Fibroblast of skin of right quadriceps (primary cell): ENCODE measurements around the gene H1-8.
A peak's percentile ranks its signal among the peaks of the same experiment; 100 is the strongest.
"Not testable (repeated sequence)": the region's sequence is repeated elsewhere in the genome, so short reads cannot be mapped to it uniquely, and the experiment has no call there.

Experiments
- DNase-seq: peaks from one replicate; pipeline ENCODE4 v3.0.0-alpha.2; 2013

Gene H1-8

DNA sequence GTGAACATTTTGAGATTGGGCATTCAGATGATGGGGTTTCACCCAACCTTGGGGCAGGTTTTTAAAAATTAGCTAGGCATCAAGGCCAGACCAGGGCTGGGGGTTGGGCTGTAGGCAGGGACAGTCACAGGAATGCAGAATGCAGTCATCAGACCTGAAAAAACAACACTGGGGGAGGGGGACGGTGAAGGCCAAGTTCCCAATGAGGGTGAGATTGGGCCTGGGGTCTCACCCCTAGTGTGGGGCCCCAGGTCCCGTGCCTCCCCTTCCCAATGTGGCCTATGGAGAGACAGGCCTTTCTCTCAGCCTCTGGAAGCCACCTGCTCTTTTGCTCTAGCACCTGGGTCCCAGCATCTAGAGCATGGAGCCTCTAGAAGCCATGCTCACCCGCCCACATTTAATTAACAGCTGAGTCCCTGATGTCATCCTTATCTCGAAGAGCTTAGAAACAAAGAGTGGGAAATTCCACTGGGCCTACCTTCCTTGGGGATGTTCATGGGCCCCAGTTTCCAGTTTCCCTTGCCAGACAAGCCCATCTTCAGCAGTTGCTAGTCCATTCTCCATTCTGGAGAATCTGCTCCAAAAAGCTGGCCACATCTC lies 8.4 kb upstream of the H1-8 start:
- no peak for DNase-seq

DNA sequence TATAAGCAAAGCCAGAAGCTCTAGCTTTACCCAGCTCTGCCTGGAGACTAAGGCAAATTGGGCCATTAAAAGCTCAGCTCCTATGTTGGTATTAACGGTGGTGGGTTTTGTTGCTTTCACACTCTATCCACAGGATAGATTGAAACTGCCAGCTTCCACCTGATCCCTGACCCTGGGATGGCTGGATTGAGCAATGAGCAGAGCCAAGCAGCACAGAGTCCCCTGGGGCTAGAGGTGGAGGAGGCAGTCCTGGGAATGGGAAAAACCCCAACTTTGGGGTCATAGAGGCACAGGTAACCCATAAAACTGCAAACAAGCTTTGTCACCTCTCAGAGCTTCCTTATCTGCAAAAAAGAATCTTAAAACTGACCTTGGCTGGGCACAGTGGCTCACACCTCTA lies 7.9 kb upstream of the H1-8 start:
- no peak for DNase-seq

DNA sequence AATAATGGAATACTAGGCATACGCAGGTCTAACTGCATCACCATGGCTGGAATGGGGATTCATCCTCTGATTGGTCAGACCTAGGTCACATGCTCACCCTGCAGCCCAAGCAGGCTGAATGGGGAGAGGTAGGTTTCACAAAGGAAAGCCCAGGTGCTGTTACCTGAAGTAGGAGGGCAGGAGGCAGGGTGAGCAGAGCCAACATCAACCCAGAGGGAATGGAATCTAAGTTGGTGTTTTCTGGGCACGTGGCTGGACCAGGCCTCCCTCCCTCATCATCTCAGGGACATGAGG lies 6.7 kb upstream of the H1-8 start:
- DNase-seq: no peak

DNA sequence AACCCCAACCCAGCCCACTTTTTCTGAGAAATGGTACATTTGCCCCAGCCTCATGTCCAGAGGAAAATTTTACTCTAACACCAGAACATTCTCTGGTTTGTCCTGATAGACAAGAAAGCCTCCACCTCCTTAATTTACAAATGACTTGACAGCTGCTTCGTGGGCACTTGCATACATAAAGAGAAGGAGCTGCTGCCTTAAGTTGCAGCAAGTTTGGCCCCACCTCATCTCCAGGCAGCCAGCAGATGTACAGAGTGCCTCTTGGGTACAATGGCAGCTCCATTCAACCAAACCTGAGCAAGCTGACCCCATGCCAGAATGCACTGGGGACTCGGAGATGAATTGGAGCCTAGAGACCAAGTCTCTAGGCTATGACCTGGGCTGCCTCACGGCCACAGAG lies 6.2 kb upstream of the H1-8 start:
- DNase-seq: no peak

DNA sequence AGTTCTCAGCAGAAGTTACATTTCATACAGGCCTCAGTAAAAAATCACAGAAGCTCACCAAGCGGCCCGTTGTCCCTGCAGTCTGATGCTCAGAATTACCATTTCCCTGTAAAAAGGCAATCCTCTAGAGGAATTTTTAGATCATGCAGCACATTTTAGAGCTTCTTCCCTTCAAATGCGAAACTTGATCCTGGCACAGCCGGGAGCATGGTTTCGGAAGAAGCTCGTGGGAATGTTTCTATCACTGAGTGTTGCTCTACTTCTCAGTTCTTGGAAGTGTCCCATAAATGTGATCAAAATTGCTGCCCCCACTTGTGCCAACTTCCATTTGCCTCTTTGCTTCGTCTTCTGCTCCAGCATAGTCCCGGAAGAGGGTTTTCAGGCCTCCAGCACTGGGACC lies 3.8 kb upstream of the H1-8 start:
- DNase-seq: no peak

DNA sequence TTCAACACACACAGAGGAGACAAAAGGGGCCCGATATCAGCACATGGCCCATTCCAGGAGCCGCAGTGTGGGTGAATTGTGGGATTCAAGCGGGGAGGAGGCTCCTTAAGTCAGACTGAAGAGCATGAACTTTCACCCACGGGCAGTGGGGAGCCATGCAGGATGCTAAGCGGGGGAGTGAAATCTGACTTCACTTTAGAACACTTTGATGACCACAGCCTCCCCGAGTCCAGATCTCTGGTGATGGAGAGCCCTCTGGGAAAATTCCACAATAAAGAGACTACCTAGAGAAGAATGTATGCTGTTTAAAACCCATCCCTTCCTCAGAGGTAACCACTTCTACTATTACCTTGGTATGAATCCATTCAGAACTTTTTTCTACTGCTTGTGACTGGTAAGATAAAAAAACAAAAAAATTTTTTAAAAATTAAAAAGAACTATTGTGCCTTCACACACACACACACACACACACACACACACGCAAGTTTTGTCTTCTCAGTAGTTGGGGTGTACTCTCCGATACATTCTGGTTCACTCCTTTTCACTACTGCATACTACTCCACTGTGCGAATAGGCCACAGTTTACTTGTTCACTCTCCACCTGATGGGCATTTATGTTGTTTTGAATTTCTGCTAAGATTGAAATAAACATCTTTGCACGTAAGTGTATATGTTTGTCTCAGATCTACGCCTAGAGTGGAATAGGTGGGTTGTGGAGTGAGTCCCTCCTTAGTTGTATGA lies 2.0 kb upstream of the H1-8 start:
- no peak for DNase-seq

DNA sequence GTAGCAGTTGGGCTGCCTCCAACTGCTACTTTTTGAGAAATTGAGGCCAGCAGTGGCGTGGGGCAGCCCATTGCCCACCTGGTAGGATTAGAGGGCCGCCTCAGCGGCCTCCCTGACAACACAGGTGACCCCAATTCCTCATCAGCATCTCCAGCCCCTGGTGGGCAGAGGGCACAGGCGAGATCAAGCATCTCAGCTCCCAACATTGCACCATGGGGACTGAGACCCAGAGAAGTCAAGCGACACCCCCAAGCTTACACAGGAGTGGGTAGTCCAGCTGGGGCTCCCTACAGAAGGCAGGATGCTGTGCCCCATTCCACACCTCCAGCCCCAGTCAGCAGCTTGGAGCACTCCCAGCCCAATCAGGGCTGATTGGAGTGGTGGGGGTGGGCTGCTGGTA lies 228 bp upstream of the H1-8 start:
- no peak for DNase-seq

DNA sequence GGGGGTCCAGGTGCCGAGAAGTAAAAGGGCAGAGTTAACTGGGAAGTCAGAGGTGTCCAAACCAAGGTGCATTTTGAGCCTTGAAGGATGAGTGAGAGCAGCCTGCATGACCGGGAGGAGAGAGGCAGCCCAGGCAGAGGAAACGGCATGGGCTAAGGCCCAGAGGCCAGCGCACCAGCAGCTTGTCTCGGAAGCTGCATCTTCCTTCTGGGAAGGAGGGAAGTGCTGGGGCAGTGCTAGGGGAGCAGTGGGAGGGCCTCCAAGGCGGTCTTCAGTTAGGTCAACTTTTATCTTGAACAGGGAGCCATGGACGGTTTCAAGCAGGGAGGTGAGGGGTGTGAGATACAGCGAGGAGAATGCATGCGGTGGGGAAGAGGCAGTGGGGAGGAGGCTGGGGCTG lies 1.0 kb downstream of the H1-8 start:
- no peak for DNase-seq

DNA sequence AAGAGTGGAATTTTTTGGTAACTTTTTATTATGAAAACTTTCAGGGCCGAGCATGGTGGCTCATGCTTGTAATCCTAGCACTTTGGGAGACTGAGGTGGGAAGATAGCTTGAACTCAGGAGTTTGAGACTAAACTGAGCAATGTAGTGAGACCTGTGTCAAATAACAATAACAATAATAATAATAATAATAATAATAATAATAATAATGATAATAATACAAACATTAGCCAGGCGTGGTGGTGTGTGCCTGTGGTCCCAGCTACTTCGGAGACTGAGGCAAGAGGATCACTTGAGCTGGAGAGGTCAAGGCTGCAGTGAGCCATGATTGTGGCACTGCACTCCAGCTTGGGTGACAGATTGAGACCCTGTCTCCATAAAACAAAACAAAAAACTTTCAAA lies 3.0 kb downstream of the H1-8 start:
- not testable (repeated sequence) for DNase-seq

DNA sequence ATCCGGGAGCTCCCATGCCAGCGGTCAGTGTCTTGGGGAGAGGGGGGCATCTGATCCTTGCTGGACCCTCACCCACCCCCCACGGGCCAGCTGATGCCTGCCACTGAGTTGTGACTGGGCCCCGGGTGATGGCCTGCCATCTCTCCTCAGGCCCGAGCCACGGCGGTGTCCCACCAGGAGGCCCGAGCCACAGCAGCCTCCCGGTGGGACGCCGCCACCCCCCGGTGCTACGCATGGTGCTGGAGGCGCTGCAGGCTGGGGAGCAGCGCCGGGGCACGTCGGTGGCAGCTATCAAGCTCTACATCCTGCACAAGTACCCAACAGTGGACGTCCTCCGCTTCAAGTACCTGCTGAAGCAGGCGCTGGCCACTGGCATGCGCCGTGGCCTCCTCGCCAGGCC lies 4.3 kb downstream of the H1-8 start:
- no peak for DNase-seq

DNA sequence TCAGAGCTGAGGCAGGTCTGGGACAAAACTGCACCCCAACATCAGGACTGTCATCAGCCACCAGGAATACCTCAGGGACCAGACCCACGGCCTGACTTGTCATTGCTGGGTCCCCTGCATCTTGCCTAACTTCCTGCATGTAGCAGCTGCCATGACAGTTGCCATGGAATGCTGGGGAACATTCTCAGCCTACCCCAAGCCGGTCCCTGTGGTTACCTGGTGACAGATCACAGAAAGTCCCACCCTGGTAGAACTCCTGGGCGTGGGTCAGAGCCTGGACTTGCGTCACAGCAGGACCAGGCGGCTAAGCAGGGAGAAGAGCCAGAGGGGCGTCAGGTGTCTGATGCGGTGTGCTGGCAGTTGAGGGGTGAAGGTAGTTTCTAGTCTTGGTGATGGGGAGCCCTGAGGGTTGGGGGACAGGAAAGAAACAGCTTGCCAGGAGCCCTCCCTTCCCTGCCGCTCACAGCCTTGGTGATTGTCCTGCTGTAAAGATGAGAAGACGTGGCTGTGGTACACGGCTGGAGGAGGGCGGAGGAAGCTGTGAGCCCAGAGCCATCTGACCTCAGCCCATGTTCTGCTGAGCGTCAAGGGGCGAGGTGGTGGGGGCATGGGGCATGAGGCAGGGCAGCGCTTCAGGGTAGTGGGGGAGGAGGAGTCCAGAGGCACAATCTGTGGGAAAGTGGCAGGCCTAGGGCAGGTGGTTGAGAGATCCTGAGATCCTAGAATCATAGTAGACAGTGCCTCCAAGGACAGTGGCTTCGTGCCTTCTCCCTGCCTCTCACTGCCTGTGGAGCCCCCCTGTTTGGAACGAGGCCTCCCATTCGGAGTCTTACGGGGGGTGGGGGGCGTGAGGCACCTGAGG lies 5.4 kb downstream of the H1-8 start:
- no peak for DNase-seq

DNA sequence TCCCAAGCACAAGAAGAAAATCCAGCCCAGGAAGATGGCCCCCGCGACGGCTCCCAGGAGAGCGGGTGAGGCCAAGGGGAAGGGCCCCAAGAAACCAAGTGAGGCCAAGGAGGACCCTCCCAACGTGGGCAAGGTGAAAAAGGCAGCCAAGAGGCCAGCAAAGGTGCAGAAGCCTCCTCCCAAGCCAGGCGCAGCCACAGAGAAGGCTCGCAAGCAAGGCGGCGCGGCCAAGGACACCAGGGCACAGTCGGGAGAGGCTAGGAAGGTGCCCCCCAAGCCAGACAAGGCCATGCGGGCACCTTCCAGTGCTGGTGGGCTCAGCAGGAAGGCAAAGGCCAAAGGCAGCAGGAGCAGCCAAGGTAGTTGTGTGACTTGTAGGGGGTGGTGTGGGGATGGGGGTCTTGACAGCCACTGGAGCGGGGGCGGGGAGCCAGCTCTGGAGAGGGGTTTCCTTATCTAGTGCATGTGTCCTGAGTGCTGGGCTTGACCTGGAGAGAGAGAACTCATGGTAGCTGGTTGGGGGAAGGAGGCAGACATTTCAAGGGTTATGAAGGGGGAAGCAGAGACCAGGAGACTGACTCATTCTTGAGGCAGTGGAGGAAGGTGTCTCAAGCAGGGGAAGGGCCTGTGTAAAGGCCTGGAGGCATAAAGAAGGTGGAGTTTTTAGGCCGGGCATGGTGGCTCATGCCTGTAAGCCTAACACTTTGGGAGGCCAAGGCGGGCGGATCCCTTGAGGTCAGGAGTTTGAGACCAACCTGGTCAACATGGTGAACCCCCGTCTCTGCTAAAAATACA lies 6.2 kb downstream of the H1-8 start:
- peak; percentile 63 for DNase-seq

DNA sequence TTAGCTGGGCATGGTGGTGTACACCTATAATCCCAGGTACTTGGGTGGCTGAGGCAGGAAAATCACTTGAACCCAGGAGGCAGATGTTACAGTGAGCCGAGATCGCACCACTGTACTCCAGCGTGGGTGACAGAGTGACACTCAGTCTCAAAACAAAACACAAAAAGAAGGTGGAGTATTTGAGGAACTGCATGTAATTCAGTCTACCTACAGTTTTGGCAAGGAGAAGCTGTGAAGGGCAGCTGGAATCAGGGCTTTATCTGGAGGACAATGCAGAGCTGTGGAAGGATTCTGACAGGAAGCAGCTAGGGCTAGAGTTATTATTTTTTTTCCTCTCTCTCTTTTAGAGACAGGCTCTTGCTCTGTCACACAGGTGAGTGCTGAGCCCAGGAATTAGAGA lies 6.8 kb downstream of the H1-8 start:
- no peak for DNase-seq

DNA sequence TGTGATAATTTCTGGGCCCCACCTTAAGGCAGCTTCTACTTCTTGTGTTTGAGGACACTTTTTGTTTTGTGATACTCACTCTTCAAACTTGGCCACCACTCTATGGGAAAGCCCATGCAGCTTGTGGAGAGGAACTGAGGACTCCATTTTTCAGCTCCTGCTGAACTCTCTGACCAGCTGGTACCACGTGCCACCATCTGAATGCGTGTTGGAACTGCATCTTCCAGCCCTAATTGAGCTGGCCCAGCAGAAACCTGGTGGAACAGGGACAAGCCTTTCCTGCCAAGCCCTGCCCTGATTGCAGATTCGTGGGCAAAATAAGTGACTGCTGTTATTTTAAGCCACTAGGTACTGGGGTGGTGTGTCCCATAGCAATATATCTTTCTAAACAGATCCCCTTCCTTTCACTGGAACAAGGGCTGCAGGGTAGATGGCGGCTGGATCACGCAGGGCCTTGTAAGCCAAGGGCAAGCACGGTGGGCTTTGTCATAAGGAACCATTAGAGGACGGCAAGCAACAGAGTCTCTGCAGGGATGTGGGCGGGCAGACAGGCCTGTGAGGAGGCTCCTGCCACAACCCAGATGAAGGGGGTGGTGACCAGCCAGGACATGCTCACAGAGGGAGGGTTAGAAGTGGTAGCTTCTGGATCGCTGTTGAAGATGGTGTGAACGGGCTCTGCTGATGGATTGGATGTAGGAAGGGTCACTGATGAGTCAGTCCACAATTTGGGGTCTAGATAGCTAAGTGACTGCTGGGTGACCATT lies 9.5 kb downstream of the H1-8 start:
- no peak for DNase-seq

DNA sequence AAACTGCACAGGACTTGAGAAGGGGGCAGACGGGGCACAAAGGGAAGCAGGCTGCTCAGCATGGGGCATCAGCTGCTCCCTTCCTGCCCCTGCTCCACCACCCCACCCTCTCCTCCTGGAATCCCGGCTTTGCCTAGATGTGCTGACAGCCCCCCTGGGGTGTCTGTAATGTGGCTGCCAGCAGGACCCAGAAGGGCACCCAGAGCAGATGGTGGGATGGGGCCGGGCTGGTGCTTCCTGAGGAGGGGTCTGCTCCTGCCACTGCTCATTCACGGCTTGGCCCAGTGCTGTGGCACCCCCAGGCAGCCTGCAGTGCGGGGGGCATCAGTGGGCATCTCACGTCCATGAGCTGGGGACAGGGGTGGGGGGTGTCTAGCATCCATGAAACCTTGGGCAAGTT lies 10.2 kb downstream of the H1-8 start:
- no peak for DNase-seq

DNA sequence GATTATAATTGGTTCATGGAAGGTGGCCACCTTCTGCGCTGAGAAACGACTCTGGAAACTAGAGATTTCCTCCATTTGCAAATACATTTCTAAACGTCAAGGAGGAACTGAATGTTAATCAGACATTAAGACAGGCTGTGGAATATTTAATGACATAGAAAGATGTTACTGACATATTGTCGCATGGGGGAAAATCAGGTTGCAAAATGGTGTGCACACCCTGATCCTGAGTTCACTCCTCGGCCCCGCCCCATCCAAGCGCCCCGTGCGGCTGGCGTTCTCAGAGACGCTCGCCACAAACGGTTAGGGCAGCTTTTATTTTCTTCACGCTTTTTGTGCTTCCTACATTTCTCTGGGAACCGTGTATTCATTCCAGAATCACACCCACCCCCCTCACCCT lies 10.7 kb downstream of the H1-8 start:
- no peak for DNase-seq

DNA sequence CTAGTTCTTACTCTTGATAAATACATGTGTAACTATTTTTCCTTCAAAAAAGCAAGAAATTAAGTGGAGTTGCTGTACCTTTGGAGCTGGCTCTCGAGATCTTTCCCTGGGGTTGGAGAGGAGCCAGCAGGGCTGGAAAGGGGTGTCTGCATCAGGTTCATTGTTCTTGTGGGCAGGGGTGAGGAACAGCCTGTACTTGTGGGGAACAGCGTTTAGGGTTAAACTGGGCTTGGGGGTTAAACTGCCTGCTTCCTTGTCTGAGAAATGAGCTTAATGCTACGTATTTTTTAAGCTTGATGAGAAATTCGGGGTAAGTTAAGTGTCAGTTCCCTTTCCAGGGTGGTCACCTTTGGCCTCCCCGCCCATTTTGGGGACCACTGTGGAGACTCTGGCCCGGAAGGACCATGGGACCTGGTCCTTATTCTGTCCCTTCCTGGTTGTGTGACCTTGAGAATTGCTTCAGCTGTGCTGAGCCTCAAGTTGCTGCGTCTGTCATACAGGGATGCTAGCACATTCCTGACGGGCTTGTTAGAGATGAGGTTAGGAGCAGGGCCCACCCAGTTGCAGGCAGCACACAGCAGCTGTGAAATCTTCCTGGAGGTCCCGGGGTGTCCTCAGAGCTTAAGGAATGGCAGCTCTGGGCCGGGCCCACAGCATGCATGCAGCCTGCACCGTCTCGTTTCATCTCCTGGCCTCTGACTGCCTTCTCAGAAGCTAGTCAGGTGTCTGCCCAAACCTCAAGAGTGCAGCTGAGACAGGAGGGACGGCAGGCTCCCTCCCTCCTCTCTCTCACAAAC lies 11.6 kb downstream of the H1-8 start:
- peak; percentile 40 for DNase-seq

DNA sequence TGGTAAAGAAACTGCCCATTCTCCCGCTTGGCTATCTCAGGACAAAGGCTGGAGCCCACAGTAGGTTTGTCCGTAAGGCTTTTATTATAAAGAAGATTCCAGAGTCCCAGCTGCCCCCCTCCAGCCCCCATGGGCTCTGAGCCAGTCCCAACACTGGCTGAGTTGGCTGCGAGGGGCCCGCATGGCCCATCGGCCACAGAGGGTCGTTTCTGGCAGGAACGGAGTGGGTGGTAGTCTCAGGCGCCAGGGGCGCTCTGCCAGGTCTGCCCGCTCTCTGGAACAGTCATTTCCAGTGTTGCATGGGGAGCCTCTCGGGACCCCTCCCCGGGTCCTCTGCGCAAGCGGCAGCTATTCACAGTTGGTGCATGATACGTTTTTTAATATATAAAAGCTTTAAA lies 12.2 kb downstream of the H1-8 start:
- DNase-seq: no peak

DNA sequence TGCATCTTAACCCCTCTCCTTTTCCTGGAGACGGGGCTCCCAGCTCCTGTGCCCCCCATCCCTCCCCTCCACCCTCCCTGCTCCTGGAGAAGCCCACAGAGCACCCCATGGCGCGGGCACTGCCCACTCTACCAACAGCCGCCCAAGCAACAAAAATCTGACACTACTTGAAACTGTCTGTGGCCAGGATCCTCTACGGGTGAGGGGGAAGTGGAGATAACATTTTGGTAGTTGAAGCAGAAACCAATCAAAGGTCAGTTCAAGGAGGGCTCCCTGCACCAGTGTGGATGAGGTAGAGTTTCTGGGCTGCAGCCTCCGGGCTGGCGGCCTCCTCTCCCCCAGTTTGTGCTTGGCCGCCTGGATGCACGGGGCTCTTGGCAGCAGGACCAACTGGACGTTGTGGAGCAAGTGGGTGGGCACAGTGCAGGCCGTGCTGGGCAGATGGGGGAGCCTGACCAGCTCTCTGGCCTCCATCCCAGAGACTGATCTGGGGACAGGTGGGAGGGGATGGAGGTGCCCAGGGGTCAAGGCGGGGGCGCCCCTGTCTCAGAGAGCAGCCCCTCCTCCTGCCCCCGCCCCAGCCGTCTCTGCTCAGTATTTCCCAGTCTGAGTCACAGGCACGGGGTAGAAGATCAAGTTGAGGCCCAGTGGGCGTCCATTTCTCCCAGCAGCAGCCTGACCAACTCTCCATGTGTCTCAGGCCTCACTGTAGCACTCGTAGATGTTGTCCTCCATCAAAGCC lies 12.8 kb downstream of the H1-8 start:
- no peak for DNase-seq

DNA sequence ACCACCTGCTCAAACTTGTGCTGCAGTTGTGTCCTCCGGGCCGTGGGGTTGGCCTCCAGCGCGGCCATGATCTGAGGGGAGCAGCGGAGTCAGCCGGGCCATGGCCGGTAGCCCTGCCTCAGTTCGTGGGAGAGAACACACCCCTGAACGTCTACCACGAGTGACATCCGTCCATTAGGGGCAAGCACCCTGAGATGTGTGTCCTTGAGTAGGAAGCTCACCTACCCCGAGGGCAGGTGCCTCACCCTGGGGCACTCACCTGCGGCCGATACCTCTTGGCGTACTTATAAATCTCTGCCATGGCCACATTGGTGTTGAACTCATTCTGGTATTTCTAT lies 13.4 kb downstream of the H1-8 start:
- no peak for DNase-seq

DNA sequence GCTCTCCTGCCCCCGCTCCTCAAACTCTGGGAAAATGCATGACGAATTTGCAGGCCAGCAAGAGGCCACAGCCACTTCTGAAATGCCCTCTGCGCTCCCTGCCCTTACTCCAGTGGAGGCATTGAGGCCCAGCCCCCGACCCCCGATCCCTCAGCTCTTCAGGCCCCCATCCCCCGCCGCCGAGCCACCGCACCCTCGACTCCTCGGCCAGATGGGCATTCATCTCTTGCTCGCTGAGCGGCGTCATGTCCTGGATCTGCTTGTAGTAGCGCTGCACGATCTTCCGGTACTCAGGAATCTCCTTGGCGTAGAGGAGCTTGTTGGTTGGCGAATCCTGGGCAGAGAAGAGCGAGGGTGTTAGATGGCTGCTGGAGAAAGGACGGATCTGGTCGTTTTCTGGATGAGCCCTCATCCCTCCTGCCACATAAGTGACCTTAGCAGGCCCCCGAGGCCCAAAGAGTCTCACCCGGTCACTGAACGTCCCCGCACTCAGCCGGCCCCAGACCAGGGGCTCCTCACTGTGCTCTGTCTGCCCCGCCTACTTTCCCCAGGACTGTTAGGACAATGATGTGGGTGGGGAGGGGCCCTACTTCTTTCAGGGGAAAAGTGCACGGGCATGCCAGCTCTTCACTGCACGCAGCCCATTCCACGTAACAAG lies 14.0 kb downstream of the H1-8 start:
- DNase-seq: no peak
